Panc1 (cell line): ENCODE measurements around the gene CYP26C1.

Experiments used
- CTCF ChIP-seq: fragments of 450-650 bp; IDR thresholded peaks from 2 replicates; pipeline ENCODE4 v1.5.1; 2017; ENCODE audit warnings: mild to moderate bottlenecking
- POLR2AphosphoS5 ChIP-seq: IDR thresholded peaks from 2 replicates; pipeline ENCODE4 v1.6.1; 2012; ENCODE audit warnings: mild to moderate bottlenecking, low read depth, low read length, moderate library complexity
- SIN3A ChIP-seq: IDR thresholded peaks from 2 replicates; pipeline ENCODE4 v1.6.1; 2012; ENCODE audit warnings: low read depth, mild to moderate bottlenecking, low read length, moderate library complexity, borderline replicate concordance; ENCODE audit not compliant: insufficient read depth
- TCF7L2 ChIP-seq: IDR thresholded peaks from 2 replicates; pipeline ENCODE4 v1.6.1; 2011; ENCODE audit warnings: mild to moderate bottlenecking, low read depth, low read length, inconsistent platforms
- TF ChIP-seq, protein P1 (sequence below), 2 experiments: IDR thresholded peaks; 2 replicates each; pipeline ENCODE4 v1.6.1; 2011 to 2012; ENCODE audit warnings: low read depth in 2 of 2, control low read depth in 1 of 2, low read length in 1 of 2, mild to moderate bottlenecking in 1 of 2, moderate library complexity in 1 of 2; ENCODE audit not compliant: insufficient read depth in 1 of 2

- no peak for TF ChIP-seq CTCF
- TF ChIP-seq, protein P1, sequence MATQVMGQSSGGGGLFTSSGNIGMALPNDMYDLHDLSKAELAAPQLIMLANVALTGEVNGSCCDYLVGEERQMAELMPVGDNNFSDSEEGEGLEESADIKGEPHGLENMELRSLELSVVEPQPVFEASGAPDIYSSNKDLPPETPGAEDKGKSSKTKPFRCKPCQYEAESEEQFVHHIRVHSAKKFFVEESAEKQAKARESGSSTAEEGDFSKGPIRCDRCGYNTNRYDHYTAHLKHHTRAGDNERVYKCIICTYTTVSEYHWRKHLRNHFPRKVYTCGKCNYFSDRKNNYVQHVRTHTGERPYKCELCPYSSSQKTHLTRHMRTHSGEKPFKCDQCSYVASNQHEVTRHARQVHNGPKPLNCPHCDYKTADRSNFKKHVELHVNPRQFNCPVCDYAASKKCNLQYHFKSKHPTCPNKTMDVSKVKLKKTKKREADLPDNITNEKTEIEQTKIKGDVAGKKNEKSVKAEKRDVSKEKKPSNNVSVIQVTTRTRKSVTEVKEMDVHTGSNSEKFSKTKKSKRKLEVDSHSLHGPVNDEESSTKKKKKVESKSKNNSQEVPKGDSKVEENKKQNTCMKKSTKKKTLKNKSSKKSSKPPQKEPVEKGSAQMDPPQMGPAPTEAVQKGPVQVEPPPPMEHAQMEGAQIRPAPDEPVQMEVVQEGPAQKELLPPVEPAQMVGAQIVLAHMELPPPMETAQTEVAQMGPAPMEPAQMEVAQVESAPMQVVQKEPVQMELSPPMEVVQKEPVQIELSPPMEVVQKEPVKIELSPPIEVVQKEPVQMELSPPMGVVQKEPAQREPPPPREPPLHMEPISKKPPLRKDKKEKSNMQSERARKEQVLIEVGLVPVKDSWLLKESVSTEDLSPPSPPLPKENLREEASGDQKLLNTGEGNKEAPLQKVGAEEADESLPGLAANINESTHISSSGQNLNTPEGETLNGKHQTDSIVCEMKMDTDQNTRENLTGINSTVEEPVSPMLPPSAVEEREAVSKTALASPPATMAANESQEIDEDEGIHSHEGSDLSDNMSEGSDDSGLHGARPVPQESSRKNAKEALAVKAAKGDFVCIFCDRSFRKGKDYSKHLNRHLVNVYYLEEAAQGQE (IDR thresholded peaks at IDR 0.05; ENCODE audit: insufficient read depth in 1 of 2, low read depth in 2 of 2, low read length in 1 of 2), result no peak
- no peak for TF ChIP-seq POLR2AphosphoS5
- no peak for TF ChIP-seq TCF7L2
- TF ChIP-seq SIN3A, result no peak
Observed at GRCh38 chr10:93066544-93066913, 5.9 kb downstream of the CYP26C1 start.
